PC-9 (cell line): ENCODE results near the gene APOA4.

Experiments
- CTCF ChIP-seq: fragments of 200-600 bp; sonication (generic); conservative IDR thresholded peaks from 2 replicates; pipeline ENCODE4 v1.6.1; 2017; ENCODE audit warnings: mixed run types, antibody characterized with exemption, mild to moderate bottlenecking, moderate library complexity
- EZH2 ChIP-seq: fragments of 200-600 bp; sonication (generic); IDR thresholded peaks from 2 replicates; pipeline ENCODE4 v1.8.0; 2017; ENCODE audit warnings: antibody characterized with exemption, low read depth

GRCh38 chr11:116857316-116857715 is 34.2 kb upstream of the APOA4 start:
- TF ChIP-seq CTCF (no peak), EZH2 (no peak)
